ENCODE data around the gene KATNB1. TPM values are rescaled to one million over a fixed set of nuclear protein-coding genes. Genes with fewer than 3 reads are reported as not detected.

Gene KATNB1
- total RNA-seq, 1 experiment from 2014 or later: 60.4 TPM

GRCh38 chr16:57763285-57764005 is 27.9 kb downstream of the KATNB1 start (continued):
- TF ChIP-seq ZNF219 (CRISPR knock-in tag; IDR thresholded peaks at IDR 0.05; ENCODE audit: borderline replicate concordance): no peak
- TF ChIP-seq TEAD1 (CRISPR knock-in tag; IDR thresholded peaks at IDR 0.05): no peak

GRCh38 chr16:57764006-57764340 is 28.4 kb downstream of the KATNB1 start:
- POLR2A ChIA-PET: interaction anchor here (1.2 kb wide), 1 partner anchor 109 kb away, joined by 3 read pairs; no protein-coding TSS in a partner anchor
- no peak overlapping the region for H3K27ac Mint-ChIP-seq

More at GRCh38 chr16:57764006-57764340, 28.4 kb downstream of the KATNB1 start:
- peaks cover 20% of the 10 kb centered on the region for H3K4me1 Mint-ChIP-seq
- DNase-seq (ENCODE audit: low spot score) (no peak), ATAC-seq (no peak)
- H3K9me3 Mint-ChIP-seq: no peaks in the 10 kb centered on the region
- H3K36me3 Mint-ChIP-seq: no peaks in the 10 kb centered on the region
- TF ChIP-seq SOX15 (CRISPR knock-in tag; IDR thresholded peaks at IDR 0.05) (no peak), ZNF423 (CRISPR knock-in tag; IDR thresholded peaks at IDR 0.05) (no peak), AR (CRISPR knock-in tag; IDR thresholded peaks at IDR 0.05) (no peak), PRRX2 (CRISPR knock-in tag; IDR thresholded peaks at IDR 0.05) (no peak), JAZF1 (CRISPR knock-in tag; IDR thresholded peaks at IDR 0.05) (no peak), NR2C2 (CRISPR knock-in tag; IDR thresholded peaks at IDR 0.05) (no peak), ATF6 (CRISPR knock-in tag; IDR thresholded peaks at IDR 0.05) (no peak), ZNF532 (CRISPR knock-in tag; IDR thresholded peaks at IDR 0.05; ENCODE audit: borderline replicate concordance) (no peak), STAT6 (CRISPR knock-in tag; conservative IDR thresholded peaks at IDR 0.05; ENCODE audit: low read depth) (no peak), PRDM15 (CRISPR knock-in tag; IDR thresholded peaks at IDR 0.05) (no peak), GRHL2 (CRISPR knock-in tag; IDR thresholded peaks at IDR 0.05; ENCODE audit: insufficient replicate concordance, severe bottlenecking) (no peak), USF1 (CRISPR knock-in tag; IDR thresholded peaks at IDR 0.05) (no peak), TEAD1 (CRISPR knock-in tag; IDR thresholded peaks at IDR 0.05) (no peak), GTF2I (CRISPR knock-in tag; conservative IDR thresholded peaks at IDR 0.05) (no peak), TEAD4 (CRISPR knock-in tag; IDR thresholded peaks at IDR 0.05) (no peak), EMX1 (CRISPR knock-in tag; IDR thresholded peaks at IDR 0.05) (no peak)
- no peaks in the 10 kb centered on the region for H3K27me3 Mint-ChIP-seq (ENCODE audit: low read depth)
- CTCF ChIA-PET: interaction anchor here (4.9 kb wide), 1 partner anchor 11 kb away, joined by 30 read pairs; no protein-coding TSS in a partner anchor
- no peak overlapping the region for H3K4me3 Mint-ChIP-seq
